GM12878 (cell line): ENCODE data around the gene ALG12. TPM values are rescaled to one million over a fixed set of nuclear protein-coding genes. Genes with fewer than 3 reads are reported as not detected.

ENCODE experiments used
- ATAC-seq: fragments of 200-7000 bp; cut with Tn5 transposase; 3 replicates; pipeline ENCODE4 v1.9.1; 2020; ENCODE audit warnings: mild to moderate bottlenecking, moderate library complexity
- BruUV-seq: library from RNA; stranded (reverse); fragments of 400-500 nt; replicated peaks from 2 replicates; lab custom pipeline; 2021; lab: Mats Ljungman, UMichigan
- CTCF ChIA-PET: fragments of 300-600 bp; sonication (Branson Sonifier 250); formaldehyde crosslinking; extraction: SDS; loops from one replicate; lab custom pipeline; 2021; ENCODE audit warnings: inconsistent platforms; lab: Yijun Ruan, JAX
- POLR2A ChIA-PET: fragments of 350-600 bp; formaldehyde crosslinking; extraction: SDS; loops from one replicate; lab custom pipeline; 2021; ENCODE audit warnings: inconsistent platforms; lab: Charles Lee
- RAD21 ChIA-PET: fragments of 300-600 bp; sonication (Branson Sonifier 250); formaldehyde crosslinking; loops from one replicate; lab custom pipeline; 2023; ENCODE audit warnings: antibody characterized with exemption; ENCODE audit not compliant: unreplicated experiment; lab: Charles Lee
- SMC1A ChIA-PET: fragments of 300-600 bp; sonication (Branson Sonifier 250); formaldehyde crosslinking; loops from one replicate; lab custom pipeline; 2023; ENCODE audit not compliant: unreplicated experiment, uncharacterized antibody; lab: Charles Lee
- DNase-seq: peaks from one replicate; pipeline ENCODE4 v3.0.0-alpha.2; 2011; ENCODE audit warnings: low read depth, low spot score
- FAIRE-seq: peaks from 3 replicates; lab custom pipeline; 2011; peaks lifted over from hg19 to GRCh38; lab: Jason Lieb, UNC
- H2AFZ ChIP-seq: 2 replicates; pipeline ENCODE4 v1.6.0; 2011; ENCODE audit warnings: low read depth, low read length, control low read depth; ENCODE audit not compliant: control insufficient read depth
- H3K27ac ChIP-seq: 2 replicates; pipeline ENCODE4 v1.5.1; 2011; ENCODE audit warnings: control low read depth; ENCODE audit not compliant: control insufficient read depth, insufficient read depth
- H3K27me3 ChIP-seq, 2 experiments: replicated peaks in 1 of 2; 2 replicates each; pipeline versions ENCODE4 v1.6.0 to v1.6.1; 2011; ENCODE audit warnings: low read length in 1 of 2; ENCODE audit not compliant: control insufficient read depth in 2 of 2, insufficient read depth in 2 of 2
- H3K36me3 ChIP-seq, 2 experiments: 2 replicates each; pipeline ENCODE4 v1.5.1; 2011; ENCODE audit warnings: low read length in 1 of 2; ENCODE audit not compliant: control insufficient read depth in 2 of 2, insufficient read depth in 2 of 2
- H3K4me1 ChIP-seq: 2 replicates; pipeline ENCODE4 v1.6.1; 2011; ENCODE audit warnings: mild to moderate bottlenecking, low read length, moderate library complexity, mixed read lengths; ENCODE audit not compliant: control insufficient read depth, insufficient read depth
- H3K4me2 ChIP-seq: 2 replicates; pipeline ENCODE4 v1.6.0; 2011; ENCODE audit warnings: control low read depth; ENCODE audit not compliant: control insufficient read depth, insufficient read depth
- H3K4me3 ChIP-seq: fragments of 200-600 bp; sonication (generic); 2 replicates; pipeline ENCODE4 v1.5.1; 2016
- H3K79me2 ChIP-seq: 2 replicates; pipeline ENCODE4 v1.6.0; 2011; ENCODE audit warnings: low read length; ENCODE audit not compliant: control insufficient read depth, insufficient read depth
- H3K9ac ChIP-seq: 2 replicates; pipeline ENCODE4 v1.8.0; 2011; ENCODE audit warnings: low read length, control low read depth, mixed read lengths; ENCODE audit not compliant: control insufficient read depth, insufficient read depth
- H3K9me3 ChIP-seq: replicated peaks from 3 replicates; pipeline ENCODE4 v1.5.1; 2011; ENCODE audit warnings: mild to moderate bottlenecking, low read length; ENCODE audit not compliant: control insufficient read depth, insufficient read depth
- H4K20me1 ChIP-seq: 2 replicates; pipeline ENCODE4 v1.6.0; 2011; ENCODE audit not compliant: control insufficient read depth, insufficient read depth
- ATF7 ChIP-seq: fragments of 450-650 bp; IDR thresholded peaks from 2 replicates; pipeline ENCODE4 v1.6.1; 2016; ENCODE audit warnings: low read depth, mild to moderate bottlenecking
- BRCA1 ChIP-seq: IDR thresholded peaks from 2 replicates; pipeline ENCODE4 v1.6.1; 2011; ENCODE audit warnings: low read depth, low read length, improper control_type of control experiment
- ETV6 ChIP-seq, 2 experiments: fragments of 450-650 bp in 1 of 2; IDR thresholded peaks in 1 of 2; conservative IDR thresholded peaks in 1 of 2; 2 replicates each; pipeline ENCODE4 v1.6.1; 2014; ENCODE audit warnings: antibody characterized with exemption in 1 of 2, borderline replicate concordance in 1 of 2, low read depth in 1 of 2, mild to moderate bottlenecking in 1 of 2, moderate library complexity in 1 of 2
- HDGF ChIP-seq: fragments of 450-650 bp; IDR thresholded peaks from 2 replicates; pipeline ENCODE4 v1.6.1; 2016; ENCODE audit warnings: antibody characterized with exemption
- MEF2B ChIP-seq: fragments of 450-650 bp; IDR thresholded peaks from 2 replicates; pipeline ENCODE4 v1.6.1; 2018; ENCODE audit warnings: mild to moderate bottlenecking, moderate library complexity; ENCODE audit not compliant: partially characterized antibody, poor library complexity, severe bottlenecking
- MTA2 ChIP-seq: fragments of 450-650 bp; IDR thresholded peaks from 2 replicates; pipeline ENCODE4 v1.6.1; 2016; ENCODE audit warnings: low read depth, mild to moderate bottlenecking, moderate library complexity
- NFIC ChIP-seq: IDR thresholded peaks from 2 replicates; pipeline ENCODE4 v1.6.1; 2012; ENCODE audit warnings: low read depth, mild to moderate bottlenecking, inconsistent platforms, low read length, moderate library complexity
- NRF1 ChIP-seq: conservative IDR thresholded peaks from 2 replicates; pipeline ENCODE4 v1.6.1; 2011; ENCODE audit warnings: mild to moderate bottlenecking, low read depth, low read length, improper control_type of control experiment
- RAD21 ChIP-seq: IDR thresholded peaks from 2 replicates; pipeline ENCODE4 v1.6.1; 2011; ENCODE audit warnings: mild to moderate bottlenecking, low read depth, low read length, moderate library complexity; ENCODE audit not compliant: insufficient read depth
- RELA ChIP-seq: fragments of 450-650 bp; IDR thresholded peaks from 2 replicates; pipeline ENCODE4 v1.8.0; 2014; ENCODE audit warnings: borderline replicate concordance; ENCODE audit not compliant: partially characterized antibody
- TAF1 ChIP-seq: IDR thresholded peaks from 2 replicates; pipeline ENCODE4 v1.6.1; 2011; ENCODE audit warnings: mild to moderate bottlenecking, low read depth, low read length, borderline replicate concordance
- ZNF217 ChIP-seq: fragments of 450-650 bp; IDR thresholded peaks from 2 replicates; pipeline ENCODE4 v1.6.1; 2017; ENCODE audit warnings: antibody characterized with exemption, mild to moderate bottlenecking
- ZNF274 ChIP-seq: IDR thresholded peaks from one replicate; pipeline ENCODE4 v1.8.0; 2011; ENCODE audit not compliant: insufficient read length, insufficient read depth
- ZNF622 ChIP-seq: fragments of 450-650 bp; IDR thresholded peaks from 2 replicates; pipeline ENCODE4 v1.6.1; 2017; ENCODE audit warnings: mild to moderate bottlenecking, inconsistent platforms
- ZZZ3 ChIP-seq: IDR thresholded peaks from 2 replicates; pipeline ENCODE4 v1.6.1; 2011; ENCODE audit warnings: low read depth; ENCODE audit not compliant: control insufficient read depth, insufficient read length
- WGBS: methylation state at CpG from one replicate; pipeline ENCODE4 v1.1.6; 2016; ENCODE audit warnings: low lambda C conversion rate; ENCODE audit not compliant: insufficient replicate concordance, insufficient coverage; ENCODE audit errors: missing lambda C conversion rate; 5-methylcytosine and 5-hydroxymethylcytosine counted together
- in situ Hi-C: fragments of 300-500 bp; cut with MboI; formaldehyde crosslinking; loops from 9 replicates; pipeline ENCODE4 v1.14.3; 2018; ENCODE audit warnings: mixed read lengths
- intact Hi-C: fragments of 100-400 bp; cut with micrococcal nuclease; formaldehyde crosslinking; loops from one replicate; pipeline ENCODE4 v1.14.2; 2022; ENCODE audit not compliant: unreplicated experiment
- polyA plus RNA-seq, 11 experiments: library from polyadenylated mRNA; depleted of rRNA in 4 of 11; unstranded in 6 of 11; stranded (reverse) in 5 of 11; fragments of >200 nt; fragmentation: Nextera tagmentation in 4 of 11; fragmentation: Illumina TruSeq in 1 of 11; extraction: Ambion mirVana in 4 of 11; extraction: Trizol in 1 of 11; gene quantifications; 1 replicate in 1 of 11; 2 replicates in 10 of 11; pipeline versions ENCODE4 v1.2.1 to v1.2.3, GENCODE V29; 2011 to 2016; ENCODE audit warnings: inconsistent platforms in 2 of 11, missing spikeins in 2 of 11, low read depth in 1 of 11
- total RNA-seq, 4 experiments: library from RNA; depleted of rRNA in 3 of 4; stranded (reverse); fragments of >200 nt in 3 of 4; fragmentation: Illumina TruSeq in 1 of 4; extraction: Trizol in 1 of 4; gene quantifications; 2 replicates each; pipeline versions ENCODE4 v1.2.1 to v1.2.3, GENCODE V29; 2013 to 2021
- TF ChIP-seq, protein P1 (sequence below): fragments of 450-650 bp; IDR thresholded peaks from 2 replicates; pipeline ENCODE4 v1.6.1; 2014; ENCODE audit warnings: mild to moderate bottlenecking
- TF ChIP-seq, protein P2 (sequence below): fragments of 450-650 bp; IDR thresholded peaks from 2 replicates; pipeline ENCODE4 v1.6.1; 2016; ENCODE audit warnings: mild to moderate bottlenecking
- TF ChIP-seq, protein P3 (sequence below): fragments of 150-350 bp; IDR thresholded peaks from 2 replicates; pipeline ENCODE4 v1.6.1; 2014; ENCODE audit warnings: mild to moderate bottlenecking, low read depth, low read length

ALG12 gene
- total and polyA plus RNA-seq, 10 of the 15 experiments (the other 5 are each of a cell fraction or from before 2014, with no cell fraction given) = 0.22 to 23.4 (median 6.6) TPM

DNA sequence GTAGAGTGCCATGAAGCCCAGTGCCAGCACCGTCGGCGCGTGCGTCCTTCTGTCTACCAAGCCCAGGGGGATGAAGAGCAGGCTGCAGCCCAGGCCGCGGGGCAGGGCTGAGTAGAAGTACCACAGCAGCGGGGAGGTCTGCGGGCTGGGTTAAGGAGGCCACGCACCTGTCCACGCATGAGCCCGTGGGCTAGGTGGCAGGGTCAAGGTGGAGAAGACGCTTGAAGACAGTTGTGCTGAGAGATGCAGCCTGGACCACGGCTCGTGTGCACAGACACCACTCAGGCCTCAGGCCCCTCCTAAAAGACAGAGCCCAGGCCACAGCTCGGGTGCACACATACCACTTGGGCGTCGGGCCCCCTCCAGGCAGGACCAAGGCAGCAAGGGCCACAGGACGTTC, 10.4 kb downstream of the ALG12 start:
- WGBS = 98% methylated on average over 19 of the region's 19 CpGs
- CTCF ChIA-PET = no interaction called here
- H3K9ac ChIP-seq = no peak overlapping the region
- DNase-seq (no peak), FAIRE-seq (no peak), ATAC-seq (no peak)
- POLR2A ChIA-PET = no interaction called here
- BruUV-seq = no TSS peak
- no peaks in the 10 kb centered on the region for H3K4me1 ChIP-seq
- intact Hi-C loops = no loop called here
- in situ Hi-C loops = no loop called here
- RAD21 ChIA-PET = interaction anchor here (0.6 kb wide), 1 partner anchor 73 kb away, joined by 3 read pairs; no protein-coding TSS in a partner anchor
- H3K27ac ChIP-seq = no peak overlapping the region
- H3K4me2 ChIP-seq = no peak overlapping the region
- no peaks in the 10 kb centered on the region for H4K20me1 ChIP-seq
- H3K27me3 ChIP-seq = no peaks in the 10 kb centered on the region
- TF ChIP-seq, protein P1, sequence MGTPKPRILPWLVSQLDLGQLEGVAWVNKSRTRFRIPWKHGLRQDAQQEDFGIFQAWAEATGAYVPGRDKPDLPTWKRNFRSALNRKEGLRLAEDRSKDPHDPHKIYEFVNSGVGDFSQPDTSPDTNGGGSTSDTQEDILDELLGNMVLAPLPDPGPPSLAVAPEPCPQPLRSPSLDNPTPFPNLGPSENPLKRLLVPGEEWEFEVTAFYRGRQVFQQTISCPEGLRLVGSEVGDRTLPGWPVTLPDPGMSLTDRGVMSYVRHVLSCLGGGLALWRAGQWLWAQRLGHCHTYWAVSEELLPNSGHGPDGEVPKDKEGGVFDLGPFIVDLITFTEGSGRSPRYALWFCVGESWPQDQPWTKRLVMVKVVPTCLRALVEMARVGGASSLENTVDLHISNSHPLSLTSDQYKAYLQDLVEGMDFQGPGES = no peak
- TF ChIP-seq RELA (no peak), MEF2B (no peak), TAF1 (no peak), HDGF (no peak), NRF1 (no peak), ZZZ3 (no peak), ATF7 (no peak), ZNF622 (no peak), ZNF217 (no peak), MTA2 (no peak), RAD21 (no peak), BRCA1 (no peak), ZNF274 (no peak), NFIC (no peak), ETV6 (conservative IDR thresholded peaks at IDR 0.05 in 1 of 2, IDR thresholded peaks at IDR 0.05 in 1 of 2; ENCODE audit: borderline replicate concordance in 1 of 2, low read depth in 1 of 2) (no peak)
- TF ChIP-seq, protein P2, sequence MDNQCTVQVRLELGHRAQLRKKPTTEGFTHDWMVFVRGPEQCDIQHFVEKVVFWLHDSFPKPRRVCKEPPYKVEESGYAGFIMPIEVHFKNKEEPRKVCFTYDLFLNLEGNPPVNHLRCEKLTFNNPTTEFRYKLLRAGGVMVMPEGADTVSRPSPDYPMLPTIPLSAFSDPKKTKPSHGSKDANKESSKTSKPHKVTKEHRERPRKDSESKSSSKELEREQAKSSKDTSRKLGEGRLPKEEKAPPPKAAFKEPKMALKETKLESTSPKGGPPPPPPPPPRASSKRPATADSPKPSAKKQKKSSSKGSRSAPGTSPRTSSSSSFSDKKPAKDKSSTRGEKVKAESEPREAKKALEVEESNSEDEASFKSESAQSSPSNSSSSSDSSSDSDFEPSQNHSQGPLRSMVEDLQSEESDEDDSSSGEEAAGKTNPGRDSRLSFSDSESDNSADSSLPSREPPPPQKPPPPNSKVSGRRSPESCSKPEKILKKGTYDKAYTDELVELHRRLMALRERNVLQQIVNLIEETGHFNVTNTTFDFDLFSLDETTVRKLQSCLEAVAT = no peak
- TF ChIP-seq, protein P3, sequence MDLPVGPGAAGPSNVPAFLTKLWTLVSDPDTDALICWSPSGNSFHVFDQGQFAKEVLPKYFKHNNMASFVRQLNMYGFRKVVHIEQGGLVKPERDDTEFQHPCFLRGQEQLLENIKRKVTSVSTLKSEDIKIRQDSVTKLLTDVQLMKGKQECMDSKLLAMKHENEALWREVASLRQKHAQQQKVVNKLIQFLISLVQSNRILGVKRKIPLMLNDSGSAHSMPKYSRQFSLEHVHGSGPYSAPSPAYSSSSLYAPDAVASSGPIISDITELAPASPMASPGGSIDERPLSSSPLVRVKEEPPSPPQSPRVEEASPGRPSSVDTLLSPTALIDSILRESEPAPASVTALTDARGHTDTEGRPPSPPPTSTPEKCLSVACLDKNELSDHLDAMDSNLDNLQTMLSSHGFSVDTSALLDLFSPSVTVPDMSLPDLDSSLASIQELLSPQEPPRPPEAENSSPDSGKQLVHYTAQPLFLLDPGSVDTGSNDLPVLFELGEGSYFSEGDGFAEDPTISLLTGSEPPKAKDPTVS = no peak
- H3K79me2 ChIP-seq = no peaks in the 10 kb centered on the region
- no peak overlapping the region for H2AFZ ChIP-seq
- H3K36me3 ChIP-seq = peaks cover 0 to 10% of the 10 kb centered on the region in 2 experiments; a peak in 3 of 4 replicates
- H3K4me3 ChIP-seq = no peak overlapping the region
- no peaks in the 10 kb centered on the region for H3K9me3 ChIP-seq
- SMC1A ChIA-PET = no interaction called here
